Transverse colon (tissue), 3 donors: Measurements from ENCODE around the gene HNRNPA3.

Experiments
- CTCF ChIP-seq, 5 experiments: fragments of 200-600 bp in 3 of 5; fragments of 450-650 bp in 2 of 5; sonication (generic) in 3 of 5; IDR thresholded peaks; 1 replicate in 2 of 5; 2 replicates in 3 of 5; pipeline ENCODE4 v1.5.1; 2016 to 2017; ENCODE audit warnings: antibody characterized with exemption in 5 of 5, inconsistent platforms in 3 of 5, mild to moderate bottlenecking in 2 of 5, moderate library complexity in 1 of 5
- POLR2A ChIP-seq: fragments of 450-650 bp; IDR thresholded peaks from one replicate; pipeline ENCODE4 v1.6.1; 2016; ENCODE audit warnings: antibody characterized with exemption, mild to moderate bottlenecking, moderate library complexity

GRCh38 chr2:177249038-177249437 lies 36.4 kb downstream of the HNRNPA3 start:
- TF ChIP-seq CTCF (IDR thresholded peaks at IDR 0.05) (no peak), POLR2A (no peak)
